ENCODE measurements around the gene PBXIP1.

The PBXIP1 gene

GRCh38 chr1:154970631-154971340, 14.9 kb upstream of the PBXIP1 start, which contains the start of gene SHC1:
Gene SHC1 (minus strand): TSS chr1:154970747. CDS start chr1:154970526, 221 bp downstream.
- Mint-ChIP-seq H3K9me3 (no peaks in the 10 kb centered on the region), H3K27me3 (ENCODE audit: low read depth) (no peaks in the 10 kb centered on the region), H3K36me3 (ENCODE audit: low read depth) (peaks cover 12% of the 10 kb centered on the region), H3K4me1 (peaks cover 32% of the 10 kb centered on the region), H3K4me3 (peak within 1 kb of the TSS; percentile 84 to 86 (median 86)), H3K27ac (peak within 1 kb of the TSS; percentile 61 to 97 (median 96))
- TF ChIP-seq, protein P1, sequence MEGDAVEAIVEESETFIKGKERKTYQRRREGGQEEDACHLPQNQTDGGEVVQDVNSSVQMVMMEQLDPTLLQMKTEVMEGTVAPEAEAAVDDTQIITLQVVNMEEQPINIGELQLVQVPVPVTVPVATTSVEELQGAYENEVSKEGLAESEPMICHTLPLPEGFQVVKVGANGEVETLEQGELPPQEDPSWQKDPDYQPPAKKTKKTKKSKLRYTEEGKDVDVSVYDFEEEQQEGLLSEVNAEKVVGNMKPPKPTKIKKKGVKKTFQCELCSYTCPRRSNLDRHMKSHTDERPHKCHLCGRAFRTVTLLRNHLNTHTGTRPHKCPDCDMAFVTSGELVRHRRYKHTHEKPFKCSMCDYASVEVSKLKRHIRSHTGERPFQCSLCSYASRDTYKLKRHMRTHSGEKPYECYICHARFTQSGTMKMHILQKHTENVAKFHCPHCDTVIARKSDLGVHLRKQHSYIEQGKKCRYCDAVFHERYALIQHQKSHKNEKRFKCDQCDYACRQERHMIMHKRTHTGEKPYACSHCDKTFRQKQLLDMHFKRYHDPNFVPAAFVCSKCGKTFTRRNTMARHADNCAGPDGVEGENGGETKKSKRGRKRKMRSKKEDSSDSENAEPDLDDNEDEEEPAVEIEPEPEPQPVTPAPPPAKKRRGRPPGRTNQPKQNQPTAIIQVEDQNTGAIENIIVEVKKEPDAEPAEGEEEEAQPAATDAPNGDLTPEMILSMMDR (IDR thresholded peaks at IDR 0.05; ENCODE audit: unreplicated experiment in 3 of 3): no peak

GRCh38 chr1:154969860-154970452, 14.1 kb upstream of the PBXIP1 start:
- no peaks in the 10 kb centered on the region for H3K27me3 Mint-ChIP-seq (ENCODE audit: low read depth)
- TF ChIP-seq, protein P1 (IDR thresholded peaks at IDR 0.05; ENCODE audit: unreplicated experiment in 3 of 3): no peak
- no peaks in the 10 kb centered on the region for H3K9me3 Mint-ChIP-seq
- peaks cover 32% of the 10 kb centered on the region for H3K4me1 Mint-ChIP-seq
- peaks cover 20% of the 10 kb centered on the region for H3K36me3 Mint-ChIP-seq (ENCODE audit: low read depth)
- H3K27ac Mint-ChIP-seq: peak overlapping the region; percentile 47 to 68 (median 61)
- H3K4me3 Mint-ChIP-seq: peak overlapping the region; percentile 84 to 86 (median 86)

DNA sequence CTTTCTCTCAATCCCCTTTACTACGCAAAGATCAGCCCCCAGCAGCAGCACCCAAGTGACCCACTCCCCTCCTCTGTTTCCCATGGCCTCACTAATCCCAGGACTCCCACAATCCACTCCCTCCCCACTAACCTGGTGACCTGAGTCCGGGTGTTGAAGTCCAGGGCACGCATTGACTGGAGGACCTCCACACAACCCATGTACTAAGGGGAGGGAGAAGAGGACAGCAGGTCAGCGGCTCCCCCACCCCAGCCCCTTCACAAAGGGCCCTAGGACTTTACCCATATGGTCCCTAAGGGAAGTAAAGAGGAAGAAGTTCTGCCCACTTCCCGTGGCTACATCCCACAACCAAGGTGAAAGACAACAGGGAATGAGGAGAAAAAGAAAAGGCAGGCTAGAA, 13.3 kb upstream of the PBXIP1 start:
- H3K9me3 Mint-ChIP-seq: no peaks in the 10 kb centered on the region
- peak overlapping the region; percentile 47 to 68 (median 61) for H3K27ac Mint-ChIP-seq
- H3K4me3 Mint-ChIP-seq: peak overlapping the region; percentile 84 to 86 (median 86)
- TF ChIP-seq, protein P1 (IDR thresholded peaks at IDR 0.05; ENCODE audit: unreplicated experiment in 3 of 3): no peak
- H3K36me3 Mint-ChIP-seq (ENCODE audit: low read depth): peaks cover 23% of the 10 kb centered on the region
- peaks cover 32% of the 10 kb centered on the region for H3K4me1 Mint-ChIP-seq
- no peaks in the 10 kb centered on the region for H3K27me3 Mint-ChIP-seq (ENCODE audit: low read depth)

- peak overlapping the region; percentile 47 to 68 (median 61) for H3K27ac Mint-ChIP-seq
- no peaks in the 10 kb centered on the region for H3K27me3 Mint-ChIP-seq (ENCODE audit: low read depth)
- H3K36me3 Mint-ChIP-seq (ENCODE audit: low read depth): peaks cover 27% of the 10 kb centered on the region
- H3K4me1 Mint-ChIP-seq: peaks cover 35% of the 10 kb centered on the region
- peak overlapping the region; percentile 84 to 86 (median 86) for H3K4me3 Mint-ChIP-seq
- TF ChIP-seq, protein P1 (IDR thresholded peaks at IDR 0.05; ENCODE audit: unreplicated experiment in 3 of 3): no peak
- H3K9me3 Mint-ChIP-seq: no peaks in the 10 kb centered on the region
These were observed 12.8 kb upstream of the PBXIP1 start for GRCh38 chr1:154968731-154969130.

GRCh38 chr1:154967331-154967950, 11.5 kb upstream of the PBXIP1 start:
- no peaks in the 10 kb centered on the region for H3K9me3 Mint-ChIP-seq
- TF ChIP-seq, protein P1 (IDR thresholded peaks at IDR 0.05; ENCODE audit: unreplicated experiment in 3 of 3): no peak
- no peaks in the 10 kb centered on the region for H3K27me3 Mint-ChIP-seq (ENCODE audit: low read depth)
- peak overlapping the region in 1 of 3 experiments; percentile 52 for H3K27ac Mint-ChIP-seq
- H3K4me1 Mint-ChIP-seq: peaks cover 42% of the 10 kb centered on the region
- peaks cover 36% of the 10 kb centered on the region for H3K36me3 Mint-ChIP-seq (ENCODE audit: low read depth)
- H3K4me3 Mint-ChIP-seq: peak overlapping the region in 2 of 3 experiments; percentile 70 to 86
